SK-N-MC (cell line): ENCODE data around the gene HYDIN.

Experiments
- DNase-seq: peaks from one replicate; pipeline ENCODE4 v3.0.0-alpha.2; 2011; ENCODE audit warnings: low read depth, low spot score
- H3K27ac ChIP-seq: fragments of 200-600 bp; sonication (generic); 2 replicates; pipeline ENCODE4 v1.5.1; 2016; ENCODE audit warnings: mixed run types
- H3K36me3 ChIP-seq: fragments of 200-600 bp; sonication (generic); 2 replicates; pipeline ENCODE4 v1.6.1; 2017; ENCODE audit warnings: antibody characterized with exemption, low read length, mixed read lengths; ENCODE audit not compliant: insufficient read depth
- H3K4me3 ChIP-seq: fragments of 200-600 bp; sonication (generic); 2 replicates; pipeline ENCODE4 v1.5.1; 2016
- H3K9ac ChIP-seq: fragments of 200-600 bp; sonication (generic); 2 replicates; pipeline ENCODE4 v1.8.0; 2017; ENCODE audit warnings: mixed run types, mixed read lengths; ENCODE audit not compliant: insufficient read length
- H3K9me3 ChIP-seq: fragments of 200-600 bp; sonication (generic); 2 replicates; pipeline ENCODE4 v1.6.1; 2017; ENCODE audit warnings: low read depth, mild to moderate bottlenecking, antibody characterized with exemption, low read length, moderate library complexity, mixed read lengths
- EZH2 ChIP-seq: fragments of 200-600 bp; sonication (generic); IDR thresholded peaks from one replicate; pipeline ENCODE4 v1.6.1; 2017; ENCODE audit warnings: antibody characterized with exemption
- FOXP2 ChIP-seq: optimal IDR thresholded peaks from 2 replicates; pipeline ENCODE3; 2011; ENCODE audit warnings: mild to moderate bottlenecking, moderate library complexity; ENCODE audit not compliant: insufficient read depth; ENCODE audit errors: extremely low read length, control extremely low read depth
- POLR2AphosphoS5 ChIP-seq: IDR thresholded peaks from 2 replicates; pipeline ENCODE4 v1.6.1; 2012; ENCODE audit warnings: mild to moderate bottlenecking, low read depth, low read length, borderline replicate concordance

The HYDIN gene

DNA sequence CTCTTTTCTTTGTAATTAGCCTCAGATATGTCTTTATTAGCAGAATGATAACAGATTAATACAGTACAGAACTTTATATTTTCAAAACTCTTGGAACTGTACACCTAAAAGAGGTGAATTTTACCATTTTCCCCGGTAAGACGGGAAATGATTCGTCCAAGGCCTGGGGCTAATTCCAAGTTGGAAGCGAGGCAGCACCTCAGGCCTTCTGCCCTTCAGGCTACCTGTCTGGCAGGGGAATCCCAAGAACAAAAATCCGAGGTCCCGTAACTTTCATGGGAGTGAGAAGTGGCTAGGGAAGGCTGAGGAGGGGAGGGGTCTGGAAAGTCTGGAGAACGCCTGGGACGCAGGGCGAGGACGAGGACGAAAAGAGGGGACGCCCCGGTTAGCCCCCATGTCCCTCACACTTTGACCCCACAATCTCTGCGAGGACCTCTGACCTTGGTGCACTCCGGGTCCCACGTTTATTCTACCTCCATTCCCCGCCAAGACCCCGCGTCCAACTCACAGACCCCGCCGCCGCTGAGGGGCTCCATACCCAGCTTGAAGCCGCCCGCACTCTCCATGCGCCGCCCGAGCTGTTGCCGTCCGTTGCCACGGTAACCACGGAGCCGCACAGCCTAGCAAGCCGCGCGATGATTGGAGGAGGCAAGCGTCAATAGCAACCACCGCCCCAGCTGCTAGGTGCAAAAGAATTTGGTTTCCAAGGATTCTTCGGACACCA, at the start of gene HYDIN:
HYDIN (minus strand) TSS at position 601 of the 724 bp plus-strand sequence. CDS start 43,827 bp downstream, outside the sequence.
- Histone ChIP-seq H3K4me3 (no peak within 1 kb of the TSS), H3K27ac (no peak within 1 kb of the TSS), H3K9me3 (no peaks in the 10 kb centered on the region), H3K9ac (no peak within 1 kb of the TSS), H3K36me3 (no peaks in the 10 kb centered on the region)
- no peak for TF ChIP-seq FOXP2
- TF ChIP-seq EZH2, result no peak
- TF ChIP-seq POLR2AphosphoS5, result no peak
- no peak for DNase-seq

DNA sequence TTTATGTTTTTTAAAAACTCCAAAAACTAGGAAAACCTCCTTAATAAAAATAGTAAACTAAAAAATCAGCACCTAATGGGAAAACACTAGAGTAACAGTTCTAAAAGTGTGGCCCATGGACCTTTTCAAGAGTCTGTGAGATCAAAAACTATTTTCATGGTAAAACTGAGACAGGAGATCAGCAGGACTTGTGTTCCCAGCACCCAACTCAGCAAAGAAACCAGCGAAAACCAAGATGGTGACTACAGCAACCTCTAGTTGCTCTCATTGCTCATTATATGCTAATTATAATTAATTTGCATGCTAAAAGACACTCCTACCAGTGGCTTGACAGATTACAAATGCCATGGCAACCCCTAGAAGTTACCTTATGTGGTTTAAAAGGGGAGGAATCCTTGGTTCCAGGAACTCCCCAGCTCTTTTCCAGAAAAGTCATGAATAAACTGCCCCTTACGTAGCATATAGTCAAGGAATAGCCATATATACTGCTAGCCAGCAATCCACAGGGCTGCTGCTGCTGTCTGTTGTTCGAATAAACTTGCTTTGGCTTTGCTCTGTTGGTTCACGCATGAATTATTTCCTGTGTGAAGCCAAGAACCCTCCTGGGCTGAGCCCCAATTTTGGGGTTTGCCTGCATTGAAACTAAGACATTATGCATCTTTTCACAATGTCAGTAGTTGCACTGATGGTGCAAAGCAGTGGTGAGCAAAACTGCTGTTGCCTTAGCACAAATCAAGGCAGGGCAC, 46.2 kb upstream of the HYDIN start:
- no peak overlapping the region for H3K9ac ChIP-seq
- DNase-seq, result no peak

DNA sequence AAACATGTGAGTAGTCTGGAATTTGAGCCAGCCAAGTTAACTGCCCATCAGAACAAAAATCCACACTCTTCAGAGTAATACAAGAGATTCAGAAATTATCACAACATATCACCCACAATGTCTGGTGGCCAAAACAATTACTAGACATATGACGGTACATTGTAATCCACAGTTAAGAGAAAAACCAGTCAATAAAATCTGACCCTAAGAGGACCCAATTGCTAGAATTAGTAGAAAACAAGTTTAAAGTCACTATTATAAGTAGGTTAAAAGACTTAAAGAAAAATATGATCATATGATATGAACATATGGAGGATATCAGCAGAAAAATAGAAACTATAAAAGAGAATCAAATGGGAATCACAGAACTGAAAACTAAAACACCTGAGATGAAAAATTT, 42.9 kb upstream of the HYDIN start:
- Histone ChIP-seq H3K4me3 (no peak overlapping the region), H3K9me3 (no peaks in the 10 kb centered on the region), H3K36me3 (no peaks in the 10 kb centered on the region), H3K9ac (no peak overlapping the region), H3K27ac (no peak overlapping the region)
- no peak for DNase-seq
- TF ChIP-seq EZH2 (no peak), POLR2AphosphoS5 (no peak), FOXP2 (no peak)

More for the DNA sequence above, 46.2 kb upstream of the HYDIN start:
- no peak overlapping the region for H3K4me3 ChIP-seq
- no peak overlapping the region for H3K27ac ChIP-seq
- H3K9me3 ChIP-seq, result no peaks in the 10 kb centered on the region
- TF ChIP-seq FOXP2 (no peak), EZH2 (no peak), POLR2AphosphoS5 (no peak)
- no peaks in the 10 kb centered on the region for H3K36me3 ChIP-seq

DNA sequence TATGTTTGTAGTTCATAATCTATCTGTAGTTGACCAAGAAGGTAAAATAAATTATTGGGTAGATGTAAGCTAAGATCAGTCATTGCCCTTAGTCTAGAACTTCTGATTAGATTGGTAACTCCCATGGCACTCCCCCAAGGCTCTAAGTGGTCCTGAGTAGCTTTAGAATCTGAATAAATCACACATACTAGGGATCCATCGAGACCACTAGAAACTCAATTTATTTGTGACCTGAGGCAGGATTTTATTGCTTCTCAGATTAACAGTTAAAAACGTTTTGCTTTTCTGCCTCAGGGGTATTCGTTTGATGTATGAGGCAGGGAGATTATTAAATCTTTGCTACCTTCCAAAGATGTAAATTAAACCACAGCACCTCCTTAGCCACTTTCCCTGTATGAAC, 33.8 kb upstream of the HYDIN start:
- no peaks in the 10 kb centered on the region for H3K36me3 ChIP-seq
- no peak for TF ChIP-seq POLR2AphosphoS5
- H3K4me3 ChIP-seq, result no peak overlapping the region
- no peak overlapping the region for H3K9ac ChIP-seq
- DNase-seq, result no peak
- no peak overlapping the region for H3K27ac ChIP-seq
- no peaks in the 10 kb centered on the region for H3K9me3 ChIP-seq

DNA sequence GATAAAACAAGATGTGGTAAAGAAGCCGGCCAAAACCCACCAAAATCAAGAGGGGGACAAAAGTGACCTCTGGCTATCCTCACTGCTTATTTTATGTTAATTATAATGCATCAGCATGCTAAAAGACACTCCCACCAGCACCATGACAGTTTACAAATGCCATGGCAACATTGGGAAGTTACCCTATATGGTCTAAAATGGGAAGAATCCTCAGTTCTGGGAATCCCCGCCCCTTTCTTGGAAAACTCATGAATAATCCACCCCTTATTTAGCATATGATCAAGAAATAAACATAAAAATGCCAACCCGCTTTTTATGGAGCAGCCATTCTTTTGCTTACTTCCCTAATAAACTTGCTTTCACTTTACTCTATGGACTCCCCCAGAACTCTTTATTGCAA, 33.1 kb upstream of the HYDIN start:
- Histone ChIP-seq H3K27ac (no peak overlapping the region), H3K4me3 (no peak overlapping the region), H3K36me3 (no peaks in the 10 kb centered on the region), H3K9ac (no peak overlapping the region), H3K9me3 (no peaks in the 10 kb centered on the region)
- TF ChIP-seq FOXP2 (no peak), EZH2 (no peak), POLR2AphosphoS5 (no peak)
- DNase-seq, result no peak

DNA sequence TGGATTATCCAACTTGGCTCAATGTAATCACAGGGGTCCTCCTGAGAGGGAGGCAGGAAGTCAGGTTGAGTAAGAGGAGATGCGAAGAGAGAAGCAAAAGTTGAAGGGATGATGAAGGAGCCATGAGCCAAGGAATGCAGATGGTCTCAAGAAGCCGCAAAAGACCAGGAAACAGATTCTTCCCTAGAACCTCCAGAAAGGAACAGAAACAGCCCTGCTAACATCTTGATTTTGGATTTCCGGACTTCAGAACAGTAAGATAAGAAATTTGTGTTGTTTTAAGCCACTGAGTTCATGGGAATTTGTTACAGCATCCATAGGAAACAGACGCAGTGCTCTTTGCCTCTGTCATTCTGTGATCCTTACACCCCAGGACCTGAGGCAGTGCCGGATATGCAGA, 31.9 kb upstream of the HYDIN start:
- Histone ChIP-seq H3K9me3 (no peaks in the 10 kb centered on the region), H3K36me3 (no peaks in the 10 kb centered on the region), H3K4me3 (no peak overlapping the region), H3K9ac (no peak overlapping the region), H3K27ac (no peak overlapping the region)
- DNase-seq, result no peak
- no peak for TF ChIP-seq FOXP2
- no peak for TF ChIP-seq POLR2AphosphoS5
- no peak for TF ChIP-seq EZH2

DNA sequence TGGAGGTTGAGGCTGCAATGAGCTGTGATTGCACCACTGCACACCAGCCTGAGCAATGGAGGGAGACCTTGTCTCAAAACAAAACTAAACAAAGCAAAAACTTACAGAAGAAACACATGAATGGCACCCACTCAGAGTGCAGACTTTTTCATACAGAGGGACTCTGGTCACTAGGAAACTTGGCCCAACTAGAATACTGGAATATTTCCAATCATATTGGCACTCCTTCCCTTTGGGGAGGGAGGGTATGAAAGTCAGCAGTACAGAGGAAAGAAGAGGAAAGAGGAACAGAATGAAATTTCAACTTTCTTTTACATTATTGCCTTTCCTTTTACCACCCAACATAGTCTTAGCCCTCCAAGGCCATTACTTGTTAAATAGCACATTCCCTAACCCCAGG, 30.5 kb upstream of the HYDIN start:
- DNase-seq, result no peak
- Histone ChIP-seq H3K27ac (no peak overlapping the region), H3K9ac (no peak overlapping the region), H3K4me3 (no peak overlapping the region), H3K9me3 (no peaks in the 10 kb centered on the region), H3K36me3 (no peaks in the 10 kb centered on the region)
- TF ChIP-seq FOXP2 (no peak), POLR2AphosphoS5 (no peak), EZH2 (no peak)

DNA sequence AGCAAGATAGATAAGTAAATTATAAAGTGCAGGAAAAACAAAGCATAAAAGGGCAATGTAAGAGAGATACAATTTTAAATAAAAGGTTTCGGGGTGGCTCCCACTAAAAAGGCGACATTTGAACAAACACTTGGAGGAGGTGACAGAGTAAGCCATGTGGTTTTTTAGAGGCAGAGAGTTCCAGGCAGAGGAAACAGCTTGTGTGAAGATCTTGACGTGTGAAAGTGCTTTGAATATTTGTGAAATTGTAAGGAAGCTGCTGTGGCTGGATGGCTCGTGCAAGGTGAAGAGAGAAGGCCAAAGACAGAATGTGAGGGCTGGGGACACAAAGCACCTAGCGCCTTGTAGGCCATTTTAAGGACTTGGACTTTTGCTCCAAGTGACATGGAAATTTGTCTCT, 28.6 kb upstream of the HYDIN start:
- Histone ChIP-seq H3K36me3 (no peaks in the 10 kb centered on the region), H3K4me3 (no peak overlapping the region), H3K27ac (no peak overlapping the region), H3K9me3 (no peaks in the 10 kb centered on the region), H3K9ac (no peak overlapping the region)
- TF ChIP-seq FOXP2 (no peak), POLR2AphosphoS5 (no peak), EZH2 (no peak)
- no peak for DNase-seq

DNA sequence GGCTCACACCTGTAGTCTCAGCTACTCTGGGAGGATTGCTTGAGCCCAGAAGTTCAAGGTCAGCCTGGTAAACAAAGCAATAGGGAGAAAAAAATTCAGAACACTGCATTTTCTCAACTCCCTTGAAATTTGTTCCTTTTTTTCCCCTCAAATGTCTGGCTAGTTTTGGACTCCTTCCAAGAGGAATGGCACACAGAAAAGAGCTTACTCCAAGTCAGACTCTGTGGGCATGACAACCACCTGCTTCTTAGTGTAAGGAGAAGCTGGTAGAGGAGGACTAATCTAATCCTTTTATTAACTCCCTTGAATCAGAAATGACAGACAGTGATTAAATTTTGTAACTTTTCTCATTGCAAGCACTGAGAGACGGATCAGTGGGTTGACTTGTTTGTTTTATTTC, 27.9 kb upstream of the HYDIN start:
- TF ChIP-seq EZH2 (no peak), FOXP2 (no peak), POLR2AphosphoS5 (no peak)
- no peak for DNase-seq
- H3K27ac ChIP-seq, result no peak overlapping the region
- no peak overlapping the region for H3K4me3 ChIP-seq
- H3K36me3 ChIP-seq, result no peaks in the 10 kb centered on the region
- H3K9ac ChIP-seq, result no peak overlapping the region
- H3K9me3 ChIP-seq, result no peaks in the 10 kb centered on the region
